ENCODE data around the gene TDRD12.

GRCh38 chr19:32757189-32757588 lies 37.6 kb downstream of the TDRD12 start:
- TF ChIP-seq SP1 (IDR thresholded peaks at IDR 0.05) (no peak), CTCF (IDR thresholded peaks at IDR 0.05; ENCODE audit: low read depth, low read length, missing input control) (no peak), FOXA1 (IDR thresholded peaks at IDR 0.05) (no peak)

Data from liver (tissue), 3 donors.